ENCODE results near the gene RGS9.

RGS9 gene

DNA sequence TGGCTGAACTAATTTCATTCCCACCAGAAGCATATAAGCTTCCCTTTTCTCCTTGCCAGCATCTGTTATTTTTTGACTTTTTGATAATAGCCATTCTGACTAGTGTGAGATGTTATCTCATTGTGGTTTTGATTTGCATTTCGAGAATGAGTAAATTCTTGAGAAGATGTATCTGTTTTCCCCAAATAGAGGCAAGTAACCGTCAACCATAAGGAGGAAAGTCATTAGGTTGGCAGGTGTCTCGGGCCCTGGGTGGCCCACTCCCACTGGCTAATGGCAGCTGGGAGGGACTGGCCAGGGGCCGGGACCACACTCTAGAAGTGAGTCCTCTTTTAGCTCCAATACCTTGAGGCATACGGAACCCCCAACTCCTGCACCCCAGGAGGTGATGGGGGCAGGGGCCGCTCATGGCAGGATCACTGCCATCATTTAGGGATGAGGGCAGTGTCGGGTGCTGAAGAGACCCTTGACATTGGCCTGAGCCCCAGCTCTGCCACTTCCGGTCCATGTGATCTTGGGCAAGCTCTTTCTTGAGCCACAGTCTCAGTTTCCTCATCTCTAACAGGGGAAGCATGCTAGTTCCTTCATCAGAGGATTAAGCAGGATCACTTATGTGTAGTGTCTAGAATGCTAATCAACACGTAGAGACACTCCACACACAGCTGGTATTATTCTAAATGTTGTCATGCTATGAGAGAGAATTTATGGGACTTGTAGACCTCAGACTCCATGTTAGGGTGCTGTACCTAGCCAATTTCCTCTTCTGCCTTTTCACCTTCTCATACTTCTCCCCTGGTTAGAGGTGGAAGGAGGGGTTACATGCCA lies 44.3 kb downstream of the RGS9 start:
- peak; percentile 93 for DNase-seq (ENCODE audit: low spot score)

DNA sequence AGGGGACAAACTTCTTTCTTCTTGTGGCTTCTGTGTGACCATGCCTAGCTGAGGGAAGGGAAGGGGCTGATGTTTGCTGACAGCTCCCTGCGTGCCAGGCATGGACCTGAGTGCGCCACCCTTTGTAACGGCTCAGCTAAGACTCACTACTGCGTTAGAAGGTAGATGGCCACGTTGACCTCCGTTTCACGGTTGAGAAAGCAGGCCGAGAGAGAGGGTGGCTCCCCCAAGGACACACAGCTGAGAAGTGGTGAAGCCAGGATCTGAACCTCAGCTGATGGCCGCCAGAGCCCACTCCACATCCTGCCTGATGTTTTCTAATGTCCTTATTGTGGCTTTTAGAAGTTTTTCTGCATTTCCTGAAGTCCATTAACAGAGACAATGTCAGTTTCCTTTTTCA lies 45.1 kb downstream of the RGS9 start:
- DNase-seq (ENCODE audit: low spot score), result no peak

DNA sequence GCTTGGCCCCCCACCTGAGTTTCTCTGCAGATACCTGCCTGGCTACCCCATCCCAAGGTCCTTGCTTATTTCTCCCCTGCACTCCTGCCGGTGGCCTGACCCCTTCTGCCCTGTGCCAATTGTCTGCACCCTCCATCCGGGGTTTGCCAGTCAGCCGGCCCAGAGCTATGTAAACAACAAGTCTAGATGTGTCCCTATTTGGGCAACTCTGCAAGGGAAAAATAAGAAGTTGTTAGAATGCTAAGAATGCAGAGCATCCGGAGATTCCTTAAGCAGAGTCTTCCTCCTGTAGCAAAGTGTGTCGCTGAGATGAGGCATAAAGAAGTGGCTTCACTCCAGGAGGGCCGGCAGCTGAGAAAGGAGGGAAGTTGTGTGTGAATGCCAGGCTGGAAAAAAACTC lies 46.6 kb downstream of the RGS9 start:
- no peak for DNase-seq (ENCODE audit: low spot score)

DNA sequence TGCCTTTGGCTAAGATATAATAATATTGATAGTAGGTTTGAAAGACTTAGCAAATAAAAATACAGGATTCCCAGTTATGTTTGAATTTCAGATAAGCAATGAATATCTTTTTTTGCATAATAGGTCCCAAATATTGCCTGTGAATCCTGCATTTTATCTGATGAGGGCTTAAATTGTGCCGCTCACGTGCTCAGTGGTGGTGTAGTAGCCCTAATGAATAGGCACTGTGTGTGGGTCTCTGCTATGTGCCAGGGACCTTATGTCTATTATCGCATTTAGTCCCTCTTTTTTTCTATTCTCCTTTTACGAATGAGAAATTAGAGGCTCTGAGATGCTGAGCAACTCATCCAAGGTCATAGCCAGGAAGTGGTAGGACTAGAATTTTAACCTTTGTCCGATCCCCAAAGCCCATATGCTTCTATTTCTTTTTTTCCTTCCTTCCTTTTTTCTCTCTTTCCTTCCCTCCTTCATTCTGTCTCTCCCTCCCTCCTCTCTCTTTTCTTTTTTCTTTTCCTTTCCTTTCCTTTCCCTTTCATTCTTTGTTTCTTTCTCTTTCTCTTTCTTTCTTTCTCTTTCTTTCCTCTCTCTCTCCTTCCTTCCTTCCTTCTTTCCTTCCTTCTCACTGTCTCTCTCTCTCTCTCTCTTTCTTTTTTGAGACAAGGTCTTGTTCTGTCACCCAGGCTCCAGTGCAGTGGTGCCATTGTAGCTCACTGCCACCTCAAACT lies 47.2 kb downstream of the RGS9 start:
- no peak for DNase-seq (ENCODE audit: low spot score)

DNA sequence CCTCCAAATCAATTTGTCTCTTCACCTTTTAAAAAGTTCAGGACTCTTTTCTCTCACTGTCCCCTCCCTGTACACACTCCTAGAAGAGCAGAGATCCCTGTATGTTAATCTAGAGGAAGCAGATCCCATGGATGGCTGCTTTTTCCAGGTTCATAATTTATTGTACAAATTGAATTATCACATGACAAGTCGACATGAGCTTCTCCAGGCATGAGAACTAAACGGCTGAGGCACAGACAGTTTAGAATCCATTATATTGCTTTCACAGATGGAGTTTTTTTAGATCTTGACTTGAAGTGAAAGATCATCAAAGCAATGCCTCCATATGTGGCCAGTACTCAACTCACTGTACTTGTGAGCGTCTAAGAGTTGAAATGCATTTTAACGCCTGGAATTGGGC lies 47.9 kb downstream of the RGS9 start:
- peak; percentile 98 for DNase-seq (ENCODE audit: low spot score)

DNA sequence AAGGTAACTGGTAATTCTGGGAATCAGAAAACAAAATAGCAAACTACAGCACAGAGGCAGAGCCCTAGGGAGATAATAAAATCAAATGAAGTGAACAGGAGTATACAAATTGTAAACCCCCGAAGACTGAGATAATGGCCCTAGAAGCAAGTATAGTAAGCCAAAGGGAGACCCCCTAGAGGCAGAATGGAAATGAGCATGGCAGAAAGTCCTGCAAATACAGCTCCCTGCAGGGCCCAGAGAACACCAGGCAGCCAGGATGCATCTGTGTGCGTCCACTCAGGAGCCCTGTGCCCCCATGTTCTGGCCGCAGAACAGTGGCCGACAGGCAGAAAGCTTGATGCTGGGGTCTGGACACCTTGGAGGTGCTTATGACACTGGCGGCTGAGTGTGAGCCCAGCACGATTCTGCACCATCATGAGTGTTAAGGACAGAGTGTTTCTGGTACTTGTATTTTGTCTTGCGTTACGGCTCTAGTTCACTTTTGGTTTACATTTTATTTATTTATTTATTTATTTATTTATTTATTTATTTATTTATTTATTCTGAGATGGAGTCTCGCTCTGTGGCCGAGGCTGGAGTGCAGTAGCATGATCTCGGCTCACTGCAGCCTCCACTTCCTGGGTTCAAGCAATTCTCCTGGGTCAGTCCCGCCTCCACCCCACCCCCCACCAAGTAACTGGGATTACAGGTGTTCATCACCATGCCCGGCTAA lies 48.7 kb downstream of the RGS9 start:
- DNase-seq (ENCODE audit: low spot score), result peak; percentile 82

DNA sequence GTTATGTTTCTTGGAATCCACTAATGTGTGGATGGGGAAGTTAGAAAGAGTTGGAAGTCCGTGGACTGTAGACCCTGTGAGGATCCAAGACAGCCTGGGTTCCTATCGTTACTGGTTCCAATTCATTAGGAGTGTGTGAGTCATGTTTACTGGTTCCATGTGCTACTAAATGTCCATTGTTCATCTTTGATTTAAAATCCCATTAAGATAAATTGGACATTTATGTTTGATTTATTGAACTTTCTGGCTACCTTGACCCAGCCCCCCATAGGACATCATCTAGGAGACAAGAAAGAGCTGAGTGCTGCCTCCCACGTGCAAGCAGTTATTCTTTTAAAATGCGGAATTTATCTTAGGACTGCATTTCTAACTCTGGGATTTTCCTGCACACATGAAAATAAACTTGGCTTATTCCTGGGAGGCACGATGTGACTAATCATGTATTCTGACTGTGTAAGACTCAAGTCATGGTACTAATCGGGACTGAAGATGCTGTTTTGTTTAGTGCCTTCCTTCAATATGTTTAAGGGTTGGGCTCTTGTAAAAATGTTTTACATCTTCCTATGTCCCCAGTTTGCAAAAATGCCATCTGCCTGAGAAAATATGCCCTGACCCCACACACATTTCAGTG lies 53.4 kb downstream of the RGS9 start:
- DNase-seq (ENCODE audit: low spot score), result no peak

DNA sequence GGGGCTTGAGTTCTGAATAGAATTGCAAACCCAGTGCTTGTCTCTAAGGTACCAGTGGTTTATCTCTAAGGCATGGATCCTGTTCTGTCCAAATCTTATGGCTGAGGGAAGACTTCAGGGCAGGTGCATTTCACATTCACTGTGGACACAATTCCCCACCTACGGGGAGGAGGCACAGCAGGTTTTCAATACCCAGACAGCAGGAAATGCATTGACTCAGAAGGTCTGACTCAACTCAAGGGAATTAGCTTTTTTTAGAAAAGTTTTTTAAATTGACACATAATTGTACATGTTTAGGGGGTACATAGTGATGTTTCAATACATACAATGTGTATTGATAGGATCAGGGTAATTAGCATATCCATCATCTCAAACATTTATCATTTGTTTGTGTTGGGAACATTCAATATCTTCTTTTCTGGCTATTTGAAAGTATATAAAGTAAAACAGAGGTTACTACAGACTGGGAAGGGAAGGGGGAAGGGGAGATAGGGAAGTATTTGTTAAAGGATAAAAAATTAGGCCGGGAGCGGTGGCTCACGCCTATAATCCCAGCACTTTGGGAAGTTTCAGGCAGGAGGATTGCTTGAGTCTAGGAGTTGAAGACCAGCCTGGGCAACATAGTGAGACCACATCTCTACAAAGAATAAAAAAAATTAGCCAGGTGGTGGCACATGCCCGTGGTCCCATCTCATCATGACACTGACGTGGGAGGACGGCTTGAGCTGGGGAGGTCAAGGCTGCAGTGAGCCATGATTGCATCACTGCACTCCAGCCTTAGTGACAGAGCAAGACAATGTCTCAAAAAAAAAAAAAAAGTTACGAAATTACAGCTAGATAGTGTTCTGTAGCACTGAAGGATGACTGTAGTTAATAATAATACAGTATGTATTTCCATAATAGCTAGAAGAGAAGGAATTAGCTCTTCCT lies 54.9 kb downstream of the RGS9 start:
- no peak for DNase-seq (ENCODE audit: low spot score)

DNA sequence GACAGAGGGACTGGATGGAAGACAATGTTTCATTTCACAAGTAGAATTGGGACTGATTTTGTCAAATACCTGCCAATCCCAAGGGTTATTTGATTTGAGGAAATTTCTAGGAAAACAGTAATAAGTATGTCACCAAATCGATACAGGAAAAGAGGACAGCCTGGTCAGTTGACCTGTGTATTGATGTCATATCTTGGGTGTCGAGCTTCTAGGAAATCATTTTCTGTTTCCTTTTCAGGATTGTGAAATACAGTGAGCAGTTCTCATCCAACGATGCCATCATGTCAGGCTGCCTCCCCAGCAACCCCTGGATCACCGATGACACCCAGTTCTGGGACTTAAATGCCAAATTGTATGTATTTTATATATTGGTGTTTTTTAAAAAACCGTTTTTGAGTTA lies 56.1 kb downstream of the RGS9 start:
- no peak for DNase-seq (ENCODE audit: low spot score)

DNA sequence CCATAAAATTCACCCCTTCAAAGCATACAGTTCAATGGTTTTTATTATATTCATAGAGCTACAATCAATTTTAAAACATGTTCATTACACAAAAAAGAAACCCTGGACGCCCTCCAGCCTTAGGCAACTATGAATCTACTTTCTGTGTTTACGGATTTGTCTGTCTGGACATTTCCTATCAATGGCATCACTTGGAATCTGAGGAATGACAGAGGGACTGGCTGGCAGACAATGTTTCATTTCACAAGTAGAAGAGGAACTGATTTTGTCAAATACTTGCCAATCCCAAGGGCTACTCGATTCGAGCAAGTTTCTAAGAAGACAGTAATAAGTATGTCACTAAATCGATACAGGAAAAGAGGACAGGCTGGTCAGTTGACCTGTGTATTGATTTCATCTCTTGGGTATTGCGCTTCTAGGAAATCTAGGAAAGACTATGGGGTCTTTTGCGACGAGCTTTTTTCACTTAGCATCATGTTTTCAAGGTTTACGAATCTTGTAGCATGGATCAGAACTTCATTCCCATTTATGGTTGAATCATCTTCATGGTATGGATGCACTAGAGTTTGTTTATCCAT lies 56.6 kb downstream of the RGS9 start:
- no peak for DNase-seq (ENCODE audit: low spot score)

DNA sequence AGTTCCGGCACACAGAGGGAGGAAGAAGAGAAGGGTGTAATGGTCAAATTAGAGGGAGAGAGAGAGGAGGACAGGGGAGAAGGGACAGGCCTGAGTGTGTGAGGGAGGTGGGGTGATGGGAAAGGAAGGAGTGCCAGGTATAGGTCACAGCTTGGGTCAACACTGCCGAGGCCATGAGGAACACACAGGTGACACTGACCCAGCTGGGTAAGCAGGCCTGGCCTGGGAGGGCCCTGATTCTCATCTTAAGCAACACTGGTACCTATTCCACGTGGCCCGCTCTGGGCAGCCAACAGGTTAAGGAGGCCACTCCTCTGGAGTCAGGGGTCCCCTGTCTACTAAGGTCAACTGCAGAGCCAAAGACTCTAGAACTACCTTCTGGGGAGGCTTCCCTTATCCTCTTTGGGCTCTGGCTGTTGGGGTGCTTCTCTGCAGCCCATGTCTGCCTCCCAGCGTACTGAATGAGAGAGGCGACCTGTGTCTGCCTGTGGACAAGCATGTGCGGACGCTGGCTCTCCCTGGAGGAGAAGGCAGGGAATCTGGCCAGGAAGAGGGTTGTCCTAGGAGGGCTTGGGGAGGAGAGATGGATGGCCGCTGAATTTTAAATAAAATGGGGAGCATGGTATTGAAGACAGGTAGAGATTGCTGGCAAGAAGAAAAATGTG lies 57.6 kb downstream of the RGS9 start:
- no peak for DNase-seq (ENCODE audit: low spot score)

DNA sequence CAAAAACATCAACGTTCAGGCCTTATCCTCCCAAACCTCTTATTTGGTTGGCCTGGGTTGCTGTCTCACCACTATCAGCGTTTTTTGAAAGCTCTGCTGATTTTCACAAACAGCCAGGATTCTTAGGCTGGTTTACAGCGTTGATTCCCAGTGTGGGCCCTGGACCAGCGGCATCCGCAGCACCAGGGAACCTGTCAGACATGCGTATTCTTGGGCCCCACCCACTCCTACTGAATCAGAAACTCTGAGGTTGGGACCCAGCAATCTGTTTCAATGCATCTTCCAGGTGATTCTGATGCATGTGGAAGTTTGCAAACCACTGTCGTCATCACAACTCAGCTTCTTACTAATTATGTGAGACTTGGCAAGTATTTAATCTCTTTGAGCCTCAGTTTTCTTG lies 58.5 kb downstream of the RGS9 start:
- DNase-seq (ENCODE audit: low spot score), result no peak

DNA sequence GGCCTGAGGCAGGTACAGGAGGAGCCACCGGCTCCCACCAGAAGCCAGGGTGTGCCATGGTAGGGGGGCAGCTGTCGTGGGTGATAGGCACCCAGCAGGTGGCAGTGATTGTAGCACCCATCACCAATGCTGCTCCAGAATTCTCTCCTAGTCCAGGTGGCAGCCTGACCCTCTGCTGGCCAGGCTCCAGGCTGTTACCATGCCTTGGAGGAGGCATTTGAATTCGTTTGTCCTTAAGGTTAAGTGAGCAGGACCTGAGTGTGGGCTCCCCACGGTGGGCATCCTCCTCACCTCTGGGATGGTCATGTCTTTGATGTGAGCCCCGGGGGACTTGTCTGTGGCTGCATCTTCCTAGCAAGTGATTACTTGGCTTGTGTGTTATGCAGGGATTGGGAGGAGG lies 59.4 kb downstream of the RGS9 start:
- no peak for DNase-seq (ENCODE audit: low spot score)

DNA sequence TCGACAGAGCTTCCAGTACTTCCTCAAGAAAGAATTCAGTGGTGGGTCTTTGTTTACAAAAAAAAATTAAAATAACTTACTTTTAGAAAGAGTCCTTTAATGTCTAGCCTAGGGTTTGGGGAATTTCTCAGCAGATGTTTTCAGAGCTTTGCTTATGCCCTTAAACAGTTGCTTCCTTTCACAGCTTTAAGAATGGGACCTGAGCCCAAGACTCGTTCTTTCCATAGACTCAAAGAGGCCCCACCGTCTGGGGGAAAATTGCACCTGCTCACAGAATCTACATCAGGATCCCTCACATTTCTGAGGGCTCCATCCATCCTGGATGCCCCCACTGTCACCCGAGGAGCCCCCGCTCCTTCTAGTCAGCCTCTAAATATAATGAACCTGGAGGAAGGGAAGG lies 60.0 kb downstream of the RGS9 start:
- DNase-seq (ENCODE audit: low spot score), result no peak

DNA sequence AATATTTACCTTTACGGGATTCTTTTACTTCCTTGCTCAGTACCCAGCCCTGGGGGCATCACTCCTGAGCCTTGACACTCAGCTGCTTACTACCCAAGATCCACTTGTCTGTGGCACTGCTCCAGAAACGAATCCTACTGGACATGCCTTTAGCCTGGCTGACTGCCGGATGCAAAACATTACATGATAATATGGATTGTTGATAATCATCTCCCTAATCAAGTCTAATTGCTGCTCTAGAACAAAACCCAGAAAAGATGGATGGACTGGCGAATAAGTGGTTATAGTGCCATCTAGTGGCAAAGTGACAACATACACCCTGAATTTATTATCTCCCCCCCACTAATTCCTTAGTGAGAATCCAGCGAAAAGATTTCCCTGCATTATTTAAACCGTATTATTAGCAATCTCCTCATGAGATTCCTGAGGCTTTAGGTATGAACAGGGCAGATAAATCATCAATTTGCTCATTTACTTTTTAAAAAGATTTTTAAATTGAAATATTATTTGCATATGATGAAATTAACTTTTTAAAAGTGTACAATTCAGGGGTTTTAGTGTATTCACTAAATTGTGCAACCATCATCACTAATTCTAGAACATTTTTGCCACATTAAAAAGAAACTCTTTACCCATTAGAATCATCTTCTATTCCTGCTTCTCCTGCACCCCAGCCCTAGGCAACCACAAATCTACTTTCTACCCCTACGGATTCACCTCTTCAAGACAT lies 61.6 kb downstream of the RGS9 start:
- peak; percentile 88 for DNase-seq (ENCODE audit: low spot score)

DNA sequence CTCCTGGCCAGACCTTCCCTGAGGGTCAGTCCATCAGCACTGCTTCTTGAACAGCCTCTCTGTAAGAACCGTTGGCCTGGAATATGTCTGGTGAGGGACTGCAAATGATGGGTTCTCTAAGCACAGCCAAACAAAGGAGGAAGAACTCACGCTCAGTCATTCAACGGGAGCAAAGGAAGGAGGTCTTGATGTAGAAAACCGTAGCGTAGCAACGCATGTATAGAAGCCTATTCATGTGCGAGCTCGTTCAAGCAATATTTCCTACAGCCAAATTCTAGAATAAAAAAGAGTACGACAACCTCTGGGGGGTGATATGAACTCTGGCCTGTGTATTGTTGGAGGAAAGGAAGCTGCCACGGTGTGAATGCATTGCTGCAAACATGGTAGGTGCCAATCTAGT lies 64.2 kb downstream of the RGS9 start:
- no peak for DNase-seq (ENCODE audit: low spot score)

DNA sequence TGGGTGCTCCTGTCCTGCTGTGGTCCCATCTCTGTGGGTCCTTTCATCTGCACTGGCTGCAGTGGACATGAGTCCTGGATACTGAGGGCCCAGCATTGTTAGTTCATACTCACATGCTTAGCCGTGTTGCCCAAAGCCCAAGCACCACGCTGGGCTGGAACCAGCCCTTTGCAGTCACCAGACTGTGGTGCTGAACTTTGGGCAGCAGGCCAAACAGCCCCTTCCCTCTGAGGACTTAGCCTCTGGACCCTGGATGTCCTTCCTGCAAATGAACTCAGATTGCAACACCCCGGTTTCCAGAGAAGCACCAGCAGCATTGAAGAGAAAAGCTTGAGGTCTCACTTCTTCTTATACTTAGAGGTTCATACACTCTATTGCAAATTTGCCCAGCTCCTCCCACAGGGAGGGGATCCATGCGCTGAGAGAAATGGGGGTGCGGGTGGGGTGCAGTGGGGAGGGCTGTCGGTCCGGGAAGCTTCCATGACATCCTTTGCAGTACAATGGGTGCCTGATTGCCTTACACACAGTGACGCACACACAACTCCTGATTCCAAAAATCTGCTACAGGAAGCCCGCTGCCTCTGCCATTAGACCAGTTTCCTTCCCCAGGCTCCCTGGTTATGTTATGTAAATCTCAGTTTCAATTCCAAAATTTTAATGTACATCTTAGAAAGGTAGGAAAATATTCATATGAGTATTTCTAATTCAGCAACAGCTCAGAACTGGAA lies 65.8 kb downstream of the RGS9 start:
- DNase-seq (ENCODE audit: low spot score), result no peak

DNA sequence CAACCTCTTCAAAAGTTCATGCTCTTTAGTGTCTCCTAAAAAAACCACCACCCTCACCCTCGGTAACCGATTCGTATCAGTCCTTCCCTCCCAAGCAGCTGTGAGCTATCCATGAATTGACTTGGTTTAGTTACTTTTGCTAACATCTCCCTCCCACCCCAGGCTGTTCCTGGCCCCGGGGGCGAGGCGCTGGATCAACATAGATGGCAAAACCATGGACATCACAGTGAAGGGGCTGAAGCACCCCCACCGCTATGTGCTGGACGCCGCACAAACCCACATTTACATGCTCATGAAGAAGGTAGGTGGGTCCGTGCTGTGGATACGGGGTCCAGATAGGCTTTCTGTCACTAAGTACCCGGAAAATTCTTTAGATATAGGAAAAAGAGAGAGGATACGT lies 66.8 kb downstream of the RGS9 start:
- no peak for DNase-seq (ENCODE audit: low spot score)

DNA sequence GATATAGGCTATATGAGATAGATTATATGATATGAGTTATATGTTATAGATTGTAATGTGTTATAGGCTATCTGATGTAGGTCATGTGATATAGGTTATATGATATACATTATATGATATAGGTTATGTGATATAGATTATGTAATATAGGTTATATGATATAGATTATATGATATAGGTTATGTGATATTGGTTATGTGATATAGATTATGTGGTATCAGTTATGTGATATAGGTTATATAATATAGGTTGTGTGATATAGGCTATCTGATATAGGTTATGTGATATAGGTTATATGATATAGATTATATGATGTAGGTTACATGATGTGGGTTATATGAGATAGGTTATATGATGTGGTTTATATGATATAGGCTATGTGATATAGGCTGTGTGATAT lies 68.5 kb downstream of the RGS9 start:
- DNase-seq (ENCODE audit: low spot score), result no peak

Data from SK-N-DZ (cell line).